Loucy (cell line): Measurements from ENCODE around the gene HUNK.

ENCODE experiments used
- H2AFZ ChIP-seq: fragments of 200-600 bp; sonication (generic); 2 replicates; pipeline ENCODE4 v1.6.0; 2016; ENCODE audit warnings: antibody characterized with exemption, mild to moderate bottlenecking, low read length, moderate library complexity
- H3F3A ChIP-seq: fragments of 200-600 bp; 2 replicates; pipeline ENCODE4 v1.6.0; 2016; ENCODE audit warnings: antibody characterized with exemption, low read depth, mild to moderate bottlenecking
- H3K27me3 ChIP-seq: fragments of 200-600 bp; sonication (generic); 2 replicates; pipeline ENCODE4 v1.6.1; 2014; ENCODE audit warnings: low read length, mild to moderate bottlenecking; ENCODE audit not compliant: insufficient read depth, poor library complexity, severe bottlenecking
- H3K36me3 ChIP-seq: fragments of 200-600 bp; sonication (generic); 2 replicates; pipeline ENCODE4 v1.6.1; 2016; ENCODE audit warnings: low read length; ENCODE audit not compliant: insufficient read depth
- H3K4me1 ChIP-seq: fragments of 200-600 bp; sonication (generic); 2 replicates; pipeline ENCODE4 v1.5.1; 2014; ENCODE audit warnings: low read length, mild to moderate bottlenecking; ENCODE audit not compliant: insufficient read depth, poor library complexity, severe bottlenecking
- H3K4me2 ChIP-seq: fragments of 200-600 bp; sonication (generic); 2 replicates; pipeline ENCODE4 v1.6.0; 2014; ENCODE audit warnings: antibody characterized with exemption, low read length, low read depth, mild to moderate bottlenecking; ENCODE audit not compliant: poor library complexity, severe bottlenecking
- H3K4me3 ChIP-seq: fragments of 200-600 bp; sonication (generic); 2 replicates; pipeline ENCODE4 v1.5.1; 2014; ENCODE audit warnings: low read length, mild to moderate bottlenecking, mixed read lengths; ENCODE audit not compliant: poor library complexity, severe bottlenecking
- H3K79me2 ChIP-seq: fragments of 200-600 bp; sonication (generic); 2 replicates; pipeline ENCODE4 v1.6.1; 2014; ENCODE audit warnings: low read length; ENCODE audit not compliant: insufficient read depth
- H3K9ac ChIP-seq: fragments of 200-600 bp; sonication (generic); 2 replicates; pipeline ENCODE4 v1.6.0; 2014; ENCODE audit warnings: mild to moderate bottlenecking, low read depth, low read length, moderate library complexity; ENCODE audit not compliant: poor library complexity, severe bottlenecking
- H3K9me2 ChIP-seq: fragments of 200-600 bp; sonication (generic); replicated peaks from 2 replicates; pipeline ENCODE4 v1.6.1; 2016; ENCODE audit warnings: low read depth, low read length, mixed read lengths
- H3K9me3 ChIP-seq: fragments of 200-600 bp; sonication (generic); 2 replicates; pipeline ENCODE4 v1.6.1; 2014; ENCODE audit warnings: mild to moderate bottlenecking, antibody characterized with exemption, low read length, low read depth; ENCODE audit not compliant: insufficient read depth
- H4K20me1 ChIP-seq: fragments of 200-600 bp; sonication (generic); 2 replicates; pipeline ENCODE4 v1.6.0; 2014; ENCODE audit warnings: antibody characterized with exemption, low read length, mild to moderate bottlenecking; ENCODE audit not compliant: insufficient read depth, poor library complexity, severe bottlenecking
- EZH2phosphoT487 ChIP-seq: fragments of 200-600 bp; IDR thresholded peaks from 2 replicates; pipeline ENCODE4 v1.6.1; 2018; ENCODE audit warnings: antibody characterized with exemption, mild to moderate bottlenecking, moderate library complexity, borderline replicate concordance
- TF ChIP-seq, protein P1 (sequence below): fragments of 200-600 bp; sonication (generic); conservative IDR thresholded peaks from 2 replicates; pipeline ENCODE4 v1.5.1; 2014; ENCODE audit warnings: mild to moderate bottlenecking, antibody characterized with exemption, low read length

HUNK gene

DNA sequence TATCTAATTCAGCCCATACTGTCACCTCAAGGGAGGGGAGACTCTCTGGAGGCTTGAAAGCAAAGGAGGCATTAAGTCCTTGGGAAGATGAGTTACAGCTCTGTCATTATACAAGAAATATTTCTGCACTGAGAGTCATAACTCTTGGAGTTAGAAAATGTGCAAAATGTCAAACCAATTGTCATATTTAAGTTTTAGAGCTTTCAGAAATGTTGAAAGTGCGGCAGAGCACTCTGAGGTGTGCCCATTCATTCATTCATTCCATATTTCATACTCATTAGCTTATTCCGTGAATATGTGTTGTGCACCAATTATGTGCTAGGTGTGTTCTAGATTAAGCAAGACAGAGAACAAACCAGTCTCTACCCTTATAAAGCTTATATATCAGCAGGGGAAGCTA is 87.1 kb downstream of the HUNK start:
- Histone ChIP-seq H3K36me3 (no peaks in the 10 kb centered on the region), H3K4me2 (no peak overlapping the region), H3F3A (no peaks in the 10 kb centered on the region), H2AFZ (no peak overlapping the region), H3K9ac (no peak overlapping the region), H3K9me2 (no peaks in the 10 kb centered on the region), H3K27me3 (no peaks in the 10 kb centered on the region), H3K4me1 (no peaks in the 10 kb centered on the region), H3K79me2 (no peaks in the 10 kb centered on the region), H3K4me3 (no peak overlapping the region), H3K9me3 (peaks cover 3% of the 10 kb centered on the region; the same call in 1 of the 2 replicates), H4K20me1 (no peaks in the 10 kb centered on the region)
- no peak for TF ChIP-seq EZH2phosphoT487
- TF ChIP-seq, protein P1, sequence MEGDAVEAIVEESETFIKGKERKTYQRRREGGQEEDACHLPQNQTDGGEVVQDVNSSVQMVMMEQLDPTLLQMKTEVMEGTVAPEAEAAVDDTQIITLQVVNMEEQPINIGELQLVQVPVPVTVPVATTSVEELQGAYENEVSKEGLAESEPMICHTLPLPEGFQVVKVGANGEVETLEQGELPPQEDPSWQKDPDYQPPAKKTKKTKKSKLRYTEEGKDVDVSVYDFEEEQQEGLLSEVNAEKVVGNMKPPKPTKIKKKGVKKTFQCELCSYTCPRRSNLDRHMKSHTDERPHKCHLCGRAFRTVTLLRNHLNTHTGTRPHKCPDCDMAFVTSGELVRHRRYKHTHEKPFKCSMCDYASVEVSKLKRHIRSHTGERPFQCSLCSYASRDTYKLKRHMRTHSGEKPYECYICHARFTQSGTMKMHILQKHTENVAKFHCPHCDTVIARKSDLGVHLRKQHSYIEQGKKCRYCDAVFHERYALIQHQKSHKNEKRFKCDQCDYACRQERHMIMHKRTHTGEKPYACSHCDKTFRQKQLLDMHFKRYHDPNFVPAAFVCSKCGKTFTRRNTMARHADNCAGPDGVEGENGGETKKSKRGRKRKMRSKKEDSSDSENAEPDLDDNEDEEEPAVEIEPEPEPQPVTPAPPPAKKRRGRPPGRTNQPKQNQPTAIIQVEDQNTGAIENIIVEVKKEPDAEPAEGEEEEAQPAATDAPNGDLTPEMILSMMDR = no peak

DNA sequence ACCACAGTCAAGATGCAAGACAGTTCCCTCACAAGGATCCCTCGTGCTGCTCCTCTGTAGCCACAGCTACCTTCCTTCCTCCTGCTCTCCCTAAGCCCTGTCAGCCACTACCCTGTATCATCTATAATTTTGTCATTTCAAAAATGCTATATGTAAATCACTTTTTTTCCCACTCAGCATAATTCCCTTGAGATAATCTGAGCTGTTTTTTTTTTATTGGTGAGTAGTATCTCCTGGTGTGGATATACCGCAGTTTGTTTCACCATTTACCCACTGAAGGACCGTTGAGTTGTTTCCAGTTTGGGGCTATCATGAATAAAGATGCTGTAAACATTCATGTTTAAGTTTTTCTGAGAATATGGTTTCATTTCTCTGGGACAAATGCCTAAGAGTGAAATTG is 88.2 kb downstream of the HUNK start:
- Histone ChIP-seq H3K36me3 (no peaks in the 10 kb centered on the region), H3K27me3 (no peaks in the 10 kb centered on the region), H3K4me2 (no peak overlapping the region), H4K20me1 (no peaks in the 10 kb centered on the region), H3K79me2 (no peaks in the 10 kb centered on the region), H3K9me3 (peaks cover 3% of the 10 kb centered on the region; the same call in 1 of the 2 replicates), H3F3A (no peaks in the 10 kb centered on the region), H3K4me1 (no peaks in the 10 kb centered on the region), H3K9me2 (no peaks in the 10 kb centered on the region), H3K4me3 (no peak overlapping the region), H3K9ac (no peak overlapping the region), H2AFZ (no peak overlapping the region)
- TF ChIP-seq EZH2phosphoT487 = no peak
- TF ChIP-seq, protein P1 = no peak

DNA sequence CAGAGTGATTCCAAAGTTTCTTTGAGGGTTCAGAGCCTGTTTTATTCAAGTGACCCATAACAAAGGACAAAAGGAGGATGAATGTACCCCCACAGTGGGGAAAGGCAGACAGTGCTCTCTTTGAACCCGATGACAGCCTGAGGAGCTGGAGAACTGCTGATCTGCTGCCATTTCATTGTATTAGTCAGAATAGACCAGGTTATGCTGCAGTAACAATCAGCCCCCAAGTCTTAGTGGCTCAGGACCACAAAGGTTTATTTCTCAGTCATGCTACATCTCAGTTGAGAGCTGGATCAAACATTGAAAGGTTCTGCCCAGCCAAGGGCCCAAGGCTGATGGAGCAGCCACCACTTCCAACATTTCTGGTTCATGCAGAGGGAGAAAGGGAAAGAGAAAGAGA is 88.9 kb downstream of the HUNK start:
- H3K4me3 ChIP-seq = no peak overlapping the region
- H3K9ac ChIP-seq = no peak overlapping the region
- H3K4me2 ChIP-seq = no peak overlapping the region
- no peaks in the 10 kb centered on the region for H3K4me1 ChIP-seq
- TF ChIP-seq EZH2phosphoT487 = no peak
- TF ChIP-seq, protein P1 = no peak
- no peaks in the 10 kb centered on the region for H3K36me3 ChIP-seq
- H3F3A ChIP-seq = no peaks in the 10 kb centered on the region
- H3K9me2 ChIP-seq = no peaks in the 10 kb centered on the region
- H3K27me3 ChIP-seq = no peaks in the 10 kb centered on the region
- no peaks in the 10 kb centered on the region; the same call in 1 of the 2 replicates for H3K9me3 ChIP-seq
- H3K79me2 ChIP-seq = no peaks in the 10 kb centered on the region
- no peak overlapping the region for H2AFZ ChIP-seq
- H4K20me1 ChIP-seq = no peaks in the 10 kb centered on the region
